AG10803 (cell line): ENCODE data around the gene OR5AN1.
"Not testable (repeated sequence)": the region's sequence is repeated elsewhere in the genome, so short reads cannot be mapped to it uniquely, and the experiment has no call there.

Experiments used
- DNase-seq: peaks from one replicate; pipeline ENCODE4 v3.0.0; 2010; ENCODE audit warnings: low read depth
- H3K4me3 ChIP-seq: 2 replicates; pipeline ENCODE4 v1.5.1; 2011; ENCODE audit warnings: mild to moderate bottlenecking, low read length, control low read depth
- CTCF ChIP-seq: conservative IDR thresholded peaks from 2 replicates; pipeline ENCODE4 v1.5.1; 2011; ENCODE audit warnings: mild to moderate bottlenecking, low read length, control low read depth, inconsistent platforms

OR5AN1 gene

GRCh38 chr11:59358020-59358419, 675 bp upstream of the OR5AN1 start:
- no peak for DNase-seq
- no peak for TF ChIP-seq CTCF
- no peak overlapping the region for H3K4me3 ChIP-seq

- no peak for TF ChIP-seq CTCF
- H3K4me3 ChIP-seq: no peak overlapping the region
- DNase-seq: no peak
These were observed 6.7 kb downstream of the OR5AN1 start for GRCh38 chr11:59365232-59366018.

GRCh38 chr11:59368238-59369022, 9.7 kb downstream of the OR5AN1 start:
- no peak for TF ChIP-seq CTCF
- DNase-seq: no peak
- no peak overlapping the region for H3K4me3 ChIP-seq

DNA sequence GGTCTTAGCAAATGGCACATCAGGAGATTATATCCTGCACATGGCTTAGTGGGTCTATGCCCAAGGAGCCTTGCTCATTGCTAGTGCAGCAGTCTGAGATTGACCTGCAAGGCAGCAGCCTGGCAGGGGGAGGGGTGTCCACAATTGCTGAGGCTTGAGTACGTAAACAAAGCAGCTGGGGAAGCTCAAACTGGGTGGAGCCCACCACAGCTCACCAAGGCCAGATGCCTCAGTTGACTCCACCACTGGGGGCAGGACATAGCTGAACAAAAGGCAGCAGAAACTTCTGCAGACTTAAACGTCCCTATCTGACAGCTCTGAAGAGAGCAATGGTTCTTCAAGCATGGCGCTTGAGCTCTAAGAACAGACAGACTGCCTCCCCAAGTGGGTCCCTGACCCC, 13.6 kb downstream of the OR5AN1 start:
- DNase-seq, H3K4me3 ChIP-seq: not testable (repeated sequence)

GRCh38 chr11:59380263-59381059, 21.8 kb downstream of the OR5AN1 start:
- no peak for TF ChIP-seq CTCF
- no peak overlapping the region for H3K4me3 ChIP-seq
- no peak for DNase-seq

GRCh38 chr11:59394186-59394585, 35.5 kb downstream of the OR5AN1 start:
- DNase-seq: no peak
- no peak for TF ChIP-seq CTCF
- H3K4me3 ChIP-seq: no peak overlapping the region
